KOPT-K1 (cell line): ENCODE data around the gene PTCH1.

ENCODE experiments used
- H3K27ac ChIP-seq: fragments of 200-600 bp; sonication (generic); 2 replicates; pipeline ENCODE4 v1.5.1; 2016; ENCODE audit warnings: antibody characterized with exemption, mild to moderate bottlenecking, low read depth, low read length; ENCODE audit not compliant: poor library complexity, severe bottlenecking
- H3K36me3 ChIP-seq: fragments of 200-600 bp; sonication (generic); 2 replicates; pipeline ENCODE4 v1.5.1; 2017; ENCODE audit warnings: antibody characterized with exemption, mild to moderate bottlenecking, low read length, moderate library complexity; ENCODE audit not compliant: insufficient read depth
- H3K9me3 ChIP-seq: fragments of 200-600 bp; sonication (generic); 2 replicates; pipeline ENCODE4 v1.5.1; 2017; ENCODE audit warnings: antibody characterized with exemption, low read length, mild to moderate bottlenecking; ENCODE audit not compliant: insufficient read depth, poor library complexity, severe bottlenecking

Gene PTCH1

DNA sequence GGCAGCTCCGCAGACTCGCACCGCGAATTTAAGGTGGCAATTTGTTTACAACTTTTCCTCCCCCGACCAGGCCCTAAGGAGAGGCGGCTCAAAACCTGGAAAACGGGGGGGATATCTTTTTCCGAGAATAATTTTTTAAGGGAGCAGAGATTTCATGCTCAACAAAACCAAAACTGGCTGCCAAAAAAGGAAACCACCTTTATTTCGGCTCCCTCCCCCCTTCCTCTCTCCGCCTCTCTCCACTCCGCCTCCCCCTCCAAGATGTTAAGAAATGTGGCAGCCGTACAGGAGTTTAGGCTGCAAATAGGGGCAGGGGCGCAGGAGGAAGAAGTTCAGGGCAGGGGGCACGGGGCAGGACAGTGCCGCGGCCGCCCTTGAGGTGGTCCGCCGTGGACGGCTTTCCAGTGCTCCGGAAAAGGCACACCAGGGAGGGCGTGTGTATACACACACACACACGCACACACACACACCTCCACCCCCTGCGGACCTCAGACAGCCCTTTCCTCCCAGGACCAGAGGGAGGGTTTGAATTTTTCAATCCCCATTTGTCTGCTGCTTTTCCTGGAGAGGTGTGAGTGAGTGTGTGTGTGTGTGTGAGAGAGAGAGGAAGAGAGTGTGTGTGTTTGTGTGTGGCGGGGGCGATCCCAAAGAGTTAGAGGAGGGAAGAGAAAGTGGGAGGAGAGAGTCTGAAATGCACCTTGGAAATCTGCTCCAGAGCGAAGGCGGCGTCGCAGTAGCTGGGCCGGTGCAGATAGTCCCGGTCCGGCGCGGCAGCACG is 9.1 kb downstream of the PTCH1 start:
- Histone ChIP-seq H3K36me3 (no peaks in the 10 kb centered on the region), H3K27ac (peak overlapping the region; percentile 22), H3K9me3 (no peaks in the 10 kb centered on the region)

DNA sequence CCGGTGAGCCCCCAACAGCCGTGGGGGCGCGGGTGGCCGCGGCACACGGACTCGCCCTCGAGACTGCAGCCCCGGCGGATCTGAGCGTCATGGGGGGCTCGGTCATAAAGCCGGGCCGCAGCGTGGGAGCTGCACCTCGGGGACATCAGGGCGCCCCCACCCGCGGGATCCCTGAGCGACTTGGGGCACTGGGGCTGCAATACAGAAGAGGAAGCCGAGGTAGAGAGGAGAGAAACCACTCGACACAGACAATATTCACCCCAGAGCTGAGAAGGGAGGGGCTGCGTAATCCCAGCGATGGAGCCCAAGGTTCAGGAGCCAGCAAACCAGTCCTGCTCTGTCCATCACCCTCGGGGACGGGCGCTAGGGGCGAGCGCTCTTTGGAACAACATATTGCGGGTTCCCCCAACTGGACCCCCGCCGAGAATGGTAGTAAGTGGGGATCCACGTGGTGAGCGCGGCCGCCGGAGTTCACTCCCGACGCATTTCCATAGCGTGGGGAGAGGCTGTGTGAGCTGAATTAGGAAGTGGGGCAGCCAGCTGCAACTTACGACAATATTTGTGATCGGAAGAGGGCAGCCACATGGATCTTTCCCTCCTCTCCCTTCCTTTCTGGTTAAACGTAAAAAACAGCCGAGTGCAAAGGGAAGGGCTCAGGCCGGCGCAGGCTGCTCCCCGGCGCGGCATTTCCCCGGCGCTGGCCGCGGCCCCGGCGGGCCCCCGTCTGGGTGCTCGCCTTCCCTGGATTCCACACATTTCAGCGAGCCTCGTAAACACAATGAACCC is 9.9 kb downstream of the PTCH1 start:
- no peaks in the 10 kb centered on the region for H3K9me3 ChIP-seq
- peak overlapping the region; percentile 22 for H3K27ac ChIP-seq
- H3K36me3 ChIP-seq: no peaks in the 10 kb centered on the region

DNA sequence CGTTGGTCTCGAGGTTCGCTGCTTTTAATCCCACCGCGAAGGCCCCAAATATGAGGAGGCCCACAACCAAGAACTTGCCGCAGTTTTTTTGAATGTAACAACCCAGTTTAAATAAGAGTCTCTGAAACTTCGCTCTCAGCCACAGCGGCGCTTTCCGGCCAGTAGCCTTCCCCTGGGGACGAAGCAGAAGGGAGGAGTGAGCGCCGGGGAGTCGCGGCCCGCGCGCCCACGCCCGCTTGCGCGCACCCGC is 10.4 kb downstream of the PTCH1 start:
- H3K36me3 ChIP-seq: no peaks in the 10 kb centered on the region
- H3K27ac ChIP-seq: peak overlapping the region; percentile 22
- no peaks in the 10 kb centered on the region for H3K9me3 ChIP-seq

DNA sequence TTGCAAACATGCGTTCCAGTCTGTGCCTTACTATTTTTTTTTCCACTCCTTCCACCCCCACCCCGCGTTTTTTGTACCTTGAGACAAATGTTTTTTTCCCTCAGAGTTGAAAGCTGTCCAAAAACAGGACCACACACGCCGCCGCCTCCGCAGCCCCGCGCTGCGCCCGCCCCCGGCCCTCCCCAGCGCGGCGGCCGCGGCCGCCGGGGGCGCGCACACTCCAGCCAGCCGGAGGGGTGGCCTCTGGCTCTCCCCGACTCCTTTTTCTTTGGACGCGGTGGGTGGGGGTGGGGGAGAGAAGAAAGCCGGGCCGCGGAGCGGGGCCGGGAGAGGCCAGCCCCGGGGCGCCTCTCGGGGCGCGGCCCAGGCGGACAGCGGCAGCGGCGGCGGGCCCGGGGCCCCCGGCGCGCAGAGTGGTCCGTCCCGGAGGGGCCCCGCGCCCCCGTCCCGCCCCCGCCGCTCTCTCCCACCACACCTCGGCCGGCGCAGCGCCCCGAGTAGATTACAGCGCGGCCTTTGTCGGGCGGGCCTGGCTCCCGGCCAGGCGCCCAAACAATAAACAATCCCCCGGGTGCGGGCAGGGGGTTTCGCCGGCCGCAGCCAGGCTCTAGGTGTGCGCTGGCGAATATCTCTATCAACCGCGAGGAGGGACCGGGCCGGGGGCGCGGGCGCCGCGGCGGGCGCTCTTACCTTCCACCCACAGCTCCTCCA is 10.9 kb downstream of the PTCH1 start:
- Histone ChIP-seq H3K36me3 (no peaks in the 10 kb centered on the region), H3K9me3 (no peaks in the 10 kb centered on the region), H3K27ac (peak overlapping the region; percentile 0)

DNA sequence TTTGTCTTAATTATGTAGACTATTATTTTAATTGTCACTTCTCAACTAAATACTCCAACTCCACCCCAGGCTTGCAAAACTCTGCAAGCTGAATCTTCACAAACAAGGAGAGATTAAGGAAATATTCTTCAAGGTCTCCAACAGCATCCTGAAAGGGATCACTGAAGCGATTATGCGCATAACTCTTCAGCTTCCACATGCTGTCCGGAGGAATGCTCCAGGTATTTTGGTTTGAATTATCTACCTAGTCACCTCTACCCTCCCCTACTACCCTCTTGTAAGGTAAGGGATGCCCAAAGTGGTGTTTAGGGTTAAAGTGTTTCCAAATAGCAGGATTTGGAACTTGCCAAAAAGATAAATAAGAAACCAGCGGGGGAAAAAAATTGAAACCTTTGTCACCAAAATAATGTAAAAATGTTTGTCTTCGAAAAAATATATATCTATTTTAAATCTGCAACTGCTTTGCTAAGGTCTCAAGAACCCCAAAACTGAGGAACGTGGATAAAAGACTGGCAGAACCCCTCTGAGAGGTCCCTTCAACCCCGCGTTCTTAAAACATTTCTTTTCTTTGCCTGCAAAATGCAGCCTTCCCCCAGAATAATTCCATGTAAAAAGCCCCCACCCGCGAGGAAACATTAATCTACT is 11.6 kb downstream of the PTCH1 start:
- H3K27ac ChIP-seq: no peak overlapping the region
- H3K9me3 ChIP-seq: no peaks in the 10 kb centered on the region
- H3K36me3 ChIP-seq: no peaks in the 10 kb centered on the region

DNA sequence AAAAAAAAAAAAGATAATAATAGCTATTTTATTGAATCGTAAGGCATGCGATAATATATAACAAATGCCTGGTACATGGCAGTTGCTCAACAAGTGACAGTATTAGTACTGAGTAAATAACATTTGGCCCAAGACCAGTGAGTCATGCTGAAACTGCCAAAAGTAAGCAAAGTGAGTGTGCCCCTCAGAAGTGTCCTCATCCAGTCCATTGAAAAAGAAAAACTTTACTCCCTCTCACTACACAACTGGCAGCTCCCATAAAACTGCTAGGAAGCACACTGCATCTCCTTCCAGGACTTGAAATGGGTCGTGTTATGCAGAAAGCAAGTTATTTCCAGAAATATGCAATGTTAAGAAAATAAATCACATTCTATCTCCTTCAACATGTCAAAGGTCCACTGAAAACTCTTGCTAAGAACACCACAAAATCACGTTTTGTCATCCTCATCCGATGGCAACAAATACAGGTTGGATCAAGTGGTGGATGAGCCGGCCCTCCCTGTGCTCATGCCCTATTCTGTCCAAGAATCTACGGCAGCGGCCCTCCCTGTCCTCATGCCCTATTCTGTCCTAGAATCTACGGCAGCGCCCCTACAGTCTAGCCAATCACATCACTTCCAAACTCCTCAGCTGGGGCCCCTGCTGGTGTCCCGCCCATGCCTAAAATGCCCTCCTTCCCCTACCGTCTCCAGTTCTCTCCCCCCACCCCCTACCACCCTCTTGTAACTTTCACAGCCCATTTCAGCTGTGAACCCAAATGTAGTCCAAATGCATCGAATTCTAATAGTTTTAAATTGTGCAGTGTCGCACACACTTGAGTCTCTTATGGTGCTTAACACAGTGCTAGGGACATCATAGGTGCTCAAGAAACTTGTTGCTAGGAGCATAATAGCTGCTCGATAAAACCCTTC is 12.5 kb downstream of the PTCH1 start:
- Histone ChIP-seq H3K36me3 (no peaks in the 10 kb centered on the region), H3K9me3 (no peaks in the 10 kb centered on the region), H3K27ac (no peak overlapping the region)

DNA sequence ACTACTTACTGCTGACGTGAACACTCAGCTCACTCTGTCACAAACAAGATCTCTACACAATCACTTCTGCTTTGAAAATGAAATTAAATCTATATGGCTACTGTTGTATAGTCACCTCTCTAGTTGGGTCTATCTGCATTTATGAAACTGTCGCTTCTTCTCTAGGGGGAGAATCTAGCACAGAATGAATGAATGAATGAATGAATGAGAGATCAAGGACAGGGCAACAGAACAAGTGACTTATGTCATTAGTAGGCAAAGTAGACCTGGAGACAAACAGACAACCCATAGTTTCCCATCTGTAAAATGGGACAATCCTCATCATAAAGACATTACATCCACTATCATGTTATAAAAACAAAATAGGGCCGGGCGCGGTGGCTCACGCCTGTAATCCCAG is 13.4 kb downstream of the PTCH1 start:
- H3K36me3 ChIP-seq: no peaks in the 10 kb centered on the region
- no peak overlapping the region for H3K27ac ChIP-seq
- no peaks in the 10 kb centered on the region for H3K9me3 ChIP-seq

DNA sequence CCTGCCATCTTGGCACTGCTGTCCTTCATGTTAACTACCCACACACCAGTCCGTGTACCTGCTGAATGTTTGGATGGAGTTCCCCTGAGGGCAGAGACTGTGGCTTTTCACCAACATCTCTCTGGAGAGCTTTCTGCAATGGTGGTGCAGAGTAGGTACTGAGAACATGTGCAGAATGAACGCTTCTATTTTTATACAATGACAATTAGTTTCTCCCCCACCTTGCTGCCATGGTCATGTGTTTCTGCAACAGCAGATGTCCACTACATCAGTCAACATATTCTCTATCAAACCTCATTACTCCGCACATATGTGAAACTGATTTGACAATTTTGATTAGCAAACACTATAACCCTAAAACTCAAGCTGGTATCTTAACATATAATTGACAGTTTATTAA is 14.5 kb downstream of the PTCH1 start:
- no peaks in the 10 kb centered on the region for H3K9me3 ChIP-seq
- no peaks in the 10 kb centered on the region for H3K36me3 ChIP-seq
- H3K27ac ChIP-seq: no peak overlapping the region

DNA sequence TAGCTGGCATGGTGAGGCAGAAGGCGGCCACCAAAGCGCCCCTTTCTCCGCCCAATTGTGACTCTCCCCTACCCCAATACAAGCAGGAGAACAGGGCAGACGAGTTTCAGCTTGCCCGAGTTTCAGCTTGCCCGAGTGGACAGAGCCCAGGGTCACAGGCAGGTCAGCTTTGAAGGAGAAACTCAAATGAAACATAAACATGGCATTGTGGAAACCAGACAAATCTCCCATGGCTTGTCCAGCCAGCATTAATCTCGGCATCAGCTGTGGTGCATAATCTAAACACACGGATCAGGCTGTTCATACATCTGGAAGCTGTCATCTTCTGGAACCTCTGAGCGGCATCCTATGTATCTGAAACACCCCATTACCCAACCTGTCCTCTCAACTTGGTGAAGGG is 16.9 kb downstream of the PTCH1 start:
- Histone ChIP-seq H3K36me3 (no peaks in the 10 kb centered on the region), H3K9me3 (no peaks in the 10 kb centered on the region), H3K27ac (no peak overlapping the region)

DNA sequence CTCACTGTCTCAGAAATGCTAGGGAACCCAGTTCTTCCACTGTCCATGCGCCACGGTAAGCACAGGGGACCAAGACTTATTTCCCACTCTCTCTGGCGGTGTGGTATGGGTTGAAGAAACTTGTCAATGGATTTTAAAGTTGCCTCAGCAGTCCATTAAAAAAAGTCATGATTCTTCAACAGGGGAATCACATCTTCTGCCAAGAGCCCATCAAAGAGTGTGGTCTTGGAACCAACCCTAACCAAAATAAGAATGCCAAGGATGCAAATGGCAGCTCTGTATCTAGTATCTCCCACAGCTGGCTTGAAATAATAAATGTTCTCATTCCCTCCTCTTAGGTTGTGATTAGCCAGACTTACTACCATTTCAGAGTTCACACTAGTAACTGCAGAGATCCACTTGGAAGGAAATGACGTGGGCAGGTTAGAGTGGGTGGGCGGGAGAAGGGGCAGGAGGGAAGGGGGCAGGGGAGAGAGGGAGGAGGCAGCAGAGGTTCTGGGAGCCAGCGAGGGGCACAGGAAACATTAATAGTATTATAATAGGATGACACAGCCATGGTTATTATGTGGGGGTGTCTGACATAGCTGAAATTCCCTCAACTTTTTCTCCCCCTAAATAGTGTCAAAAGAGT is 17.6 kb downstream of the PTCH1 start:
- Histone ChIP-seq H3K36me3 (no peaks in the 10 kb centered on the region), H3K27ac (no peak overlapping the region), H3K9me3 (no peaks in the 10 kb centered on the region)

DNA sequence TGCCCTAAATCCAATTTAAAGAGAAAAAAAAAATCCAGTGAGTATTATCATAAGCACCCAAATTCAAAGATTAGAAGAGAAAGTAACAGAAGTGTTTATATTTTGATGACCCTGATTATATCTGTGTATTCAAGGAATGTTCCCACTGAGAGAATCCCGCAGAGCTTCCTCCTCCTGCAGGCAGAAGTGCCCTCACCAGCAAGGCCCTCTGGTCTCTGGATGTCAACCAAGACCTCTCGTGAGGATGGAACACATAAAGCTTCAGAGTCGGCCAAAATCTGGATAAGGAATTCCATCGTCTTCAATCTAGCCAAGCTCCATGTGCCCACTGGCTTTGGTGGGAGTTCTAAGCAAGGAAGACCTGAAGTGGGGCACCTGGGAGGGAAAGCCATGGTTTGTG is 18.1 kb downstream of the PTCH1 start:
- Histone ChIP-seq H3K36me3 (no peaks in the 10 kb centered on the region), H3K9me3 (no peaks in the 10 kb centered on the region), H3K27ac (no peak overlapping the region)

DNA sequence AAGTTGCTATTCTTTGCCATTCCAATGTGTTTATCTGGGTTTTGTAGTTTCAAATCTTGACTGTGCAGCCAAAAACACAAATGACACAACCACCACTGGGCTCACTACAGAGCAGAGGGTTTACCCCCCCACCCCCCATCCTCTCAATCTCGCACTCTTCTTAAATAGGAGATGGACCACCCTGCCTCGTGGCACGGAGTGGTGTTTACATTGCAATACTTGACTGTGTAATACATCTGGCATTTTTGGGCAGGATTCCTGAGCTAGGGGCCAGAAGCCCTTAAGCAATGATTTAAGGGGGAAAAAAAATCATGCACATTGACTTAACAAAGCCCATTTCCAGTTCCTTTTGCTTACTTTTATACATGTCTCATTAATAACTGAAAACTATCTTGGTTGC is 19.0 kb downstream of the PTCH1 start:
- Histone ChIP-seq H3K27ac (no peak overlapping the region), H3K36me3 (no peaks in the 10 kb centered on the region), H3K9me3 (no peaks in the 10 kb centered on the region)

DNA sequence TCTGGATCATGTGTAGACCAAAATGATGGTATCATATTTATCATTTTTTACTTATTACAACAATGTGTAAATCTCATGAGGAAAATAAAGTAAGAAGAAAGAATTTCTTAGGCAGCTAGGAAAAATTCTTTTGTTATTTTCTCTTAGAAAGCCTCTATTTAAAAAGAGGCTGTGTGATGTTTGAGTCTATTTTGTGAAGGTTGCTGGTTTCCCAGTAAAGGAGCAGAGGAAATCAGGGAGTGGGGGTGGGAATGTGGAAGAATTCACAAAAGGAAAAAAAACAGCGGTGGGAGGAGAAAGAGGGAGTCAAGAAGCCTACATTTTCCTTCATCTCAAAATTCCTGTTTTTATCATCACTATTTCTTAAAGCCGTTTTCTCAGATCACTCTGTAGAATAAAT is 20.1 kb downstream of the PTCH1 start:
- Histone ChIP-seq H3K36me3 (no peaks in the 10 kb centered on the region), H3K27ac (no peak overlapping the region), H3K9me3 (no peaks in the 10 kb centered on the region)

DNA sequence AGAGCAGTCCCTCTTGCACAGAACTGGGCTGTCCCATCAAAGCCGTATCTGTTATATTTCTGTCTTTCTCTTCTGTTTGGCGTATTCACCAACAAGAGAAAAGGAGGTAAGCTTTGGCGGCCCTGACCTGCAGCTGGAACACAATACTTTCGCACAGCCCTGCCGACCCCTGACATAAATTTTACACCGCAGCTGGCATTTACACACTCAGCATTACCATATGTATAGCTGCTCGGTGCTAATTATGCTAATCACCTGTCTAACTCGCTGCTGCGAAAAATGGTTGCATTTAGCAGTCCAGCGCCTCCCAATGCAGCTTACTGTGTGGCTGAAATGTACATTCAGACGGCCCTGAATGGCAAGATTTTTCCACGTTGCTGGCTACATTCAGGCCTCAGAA is 20.8 kb downstream of the PTCH1 start:
- H3K9me3 ChIP-seq: no peaks in the 10 kb centered on the region
- no peaks in the 10 kb centered on the region for H3K36me3 ChIP-seq
- no peak overlapping the region for H3K27ac ChIP-seq
